HG02798 (cell line): ENCODE measurements around the gene LRFN3.

Experiments used
- ATAC-seq: cut with Tn5 transposase; IDR thresholded peaks from one replicate; pipeline ENCODE4 v1.9.1; 2021; ENCODE audit warnings: mild to moderate bottlenecking; ENCODE audit not compliant: unreplicated experiment, poor library complexity

The LRFN3 gene

GRCh38 chr19:35993923-35994598 is 57.9 kb downstream of the LRFN3 start:
- ATAC-seq, result no peak
